ENCODE data around the gene BANF2.
"Not testable (repeated sequence)": the region's sequence is repeated elsewhere in the genome, so short reads cannot be mapped to it uniquely, and the experiment has no call there.

Gene BANF2

GRCh38 chr20:17699931-17700351 is at the start of gene BANF2:
BANF2 (plus strand) TSS chr20:17699966; CDS start chr20:17725026, 25,060 bp downstream.
- DNase-seq (ENCODE audit: low spot score) = no peak

GRCh38 chr20:17650301-17651128 is 49.3 kb upstream of the BANF2 start:
- DNase-seq (ENCODE audit: low spot score) = no peak

GRCh38 chr20:17651129-17651759 is 48.5 kb upstream of the BANF2 start:
- DNase-seq (ENCODE audit: low spot score) = no peak

GRCh38 chr20:17651760-17652388 is 47.9 kb upstream of the BANF2 start:
- no peak for DNase-seq (ENCODE audit: low spot score)

- DNase-seq (ENCODE audit: low spot score) = no peak
Measured at GRCh38 chr20:17652411-17652810, 47.4 kb upstream of the BANF2 start.

GRCh38 chr20:17653835-17654648 is 45.7 kb upstream of the BANF2 start:
- no peak for DNase-seq (ENCODE audit: low spot score)

- DNase-seq (ENCODE audit: low spot score) = no peak
Measured at GRCh38 chr20:17654649-17655285, 45.0 kb upstream of the BANF2 start.

- DNase-seq (ENCODE audit: low spot score) = no peak
Measured at GRCh38 chr20:17655286-17655651, 44.5 kb upstream of the BANF2 start.

- DNase-seq (ENCODE audit: low spot score) = no peak
Measured at GRCh38 chr20:17655865-17656479, 43.8 kb upstream of the BANF2 start.

GRCh38 chr20:17657079-17657825 is 42.5 kb upstream of the BANF2 start:
- no peak for DNase-seq (ENCODE audit: low spot score)

- no peak for DNase-seq (ENCODE audit: low spot score)
Measured at GRCh38 chr20:17657898-17658647, 41.7 kb upstream of the BANF2 start.

GRCh38 chr20:17658648-17658993 is 41.1 kb upstream of the BANF2 start:
- no peak for DNase-seq (ENCODE audit: low spot score)

- DNase-seq (ENCODE audit: low spot score) = not testable (repeated sequence)
Measured at GRCh38 chr20:17659344-17659743, 40.4 kb upstream of the BANF2 start.

- DNase-seq (ENCODE audit: low spot score) = no peak
Measured at GRCh38 chr20:17659801-17660200, 40.0 kb upstream of the BANF2 start.

GRCh38 chr20:17660667-17661066 is 39.1 kb upstream of the BANF2 start:
- no peak for DNase-seq (ENCODE audit: low spot score)

GRCh38 chr20:17661121-17661744 is 38.5 kb upstream of the BANF2 start:
- DNase-seq (ENCODE audit: low spot score) = no peak

- DNase-seq (ENCODE audit: low spot score) = no peak
Measured at GRCh38 chr20:17662333-17663039, 37.3 kb upstream of the BANF2 start.

- no peak for DNase-seq (ENCODE audit: low spot score)
Measured at GRCh38 chr20:17663040-17663399, 36.7 kb upstream of the BANF2 start.

GRCh38 chr20:17663486-17663885 is 36.3 kb upstream of the BANF2 start:
- no peak for DNase-seq (ENCODE audit: low spot score)
